SJSA1 (cell line): ENCODE data around the gene USP15. TPM values are rescaled to one million over a fixed set of nuclear protein-coding genes. Genes with fewer than 3 reads are reported as not detected.
"Not testable (repeated sequence)": the region's sequence is repeated elsewhere in the genome, so short reads cannot be mapped to it uniquely, and the experiment has no call there.

Source experiments
- DNase-seq, 2 experiments: peaks; one replicate each; pipeline ENCODE4 v3.0.0-alpha.2; 2015 to 2020; ENCODE audit warnings: low spot score in 2 of 2, low read depth in 1 of 2
- H3K27ac ChIP-seq: fragments of 250-450 bp; sonication (Bioruptor Pico); 2 replicates; pipeline ENCODE4 v1.5.1; 2020; ENCODE audit warnings: mild to moderate bottlenecking, moderate library complexity
- H3K27me3 ChIP-seq: fragments of 250-450 bp; sonication (Bioruptor Pico); replicated peaks from 2 replicates; pipeline ENCODE4 v1.5.1; 2020; ENCODE audit warnings: mild to moderate bottlenecking, moderate library complexity
- H3K36me3 ChIP-seq: fragments of 250-450 bp; sonication (Bioruptor Pico); 2 replicates; pipeline ENCODE4 v1.5.1; 2020; ENCODE audit warnings: mild to moderate bottlenecking
- H3K4me1 ChIP-seq: fragments of 250-450 bp; sonication (Bioruptor Pico); replicated peaks from 2 replicates; pipeline ENCODE4 v1.6.1; 2021; ENCODE audit warnings: mild to moderate bottlenecking
- H3K4me3 ChIP-seq: fragments of 250-450 bp; sonication (Bioruptor Pico); 2 replicates; pipeline ENCODE4 v1.5.1; 2020; ENCODE audit warnings: mild to moderate bottlenecking
- H3K9me3 ChIP-seq: fragments of 250-450 bp; sonication (Bioruptor Pico); replicated peaks from 2 replicates; pipeline ENCODE4 v1.5.1; 2020; ENCODE audit warnings: mild to moderate bottlenecking
- total RNA-seq: library from RNA; depleted of rRNA; stranded (reverse); fragments of >200 nt; shearing (Covaris generic); gene quantifications from 2 replicates; pipeline ENCODE4 v1.2.3, GENCODE V29; 2014

The USP15 gene
- total RNA-seq, 1 experiment from 2014 or later, result 36.3 TPM

DNA sequence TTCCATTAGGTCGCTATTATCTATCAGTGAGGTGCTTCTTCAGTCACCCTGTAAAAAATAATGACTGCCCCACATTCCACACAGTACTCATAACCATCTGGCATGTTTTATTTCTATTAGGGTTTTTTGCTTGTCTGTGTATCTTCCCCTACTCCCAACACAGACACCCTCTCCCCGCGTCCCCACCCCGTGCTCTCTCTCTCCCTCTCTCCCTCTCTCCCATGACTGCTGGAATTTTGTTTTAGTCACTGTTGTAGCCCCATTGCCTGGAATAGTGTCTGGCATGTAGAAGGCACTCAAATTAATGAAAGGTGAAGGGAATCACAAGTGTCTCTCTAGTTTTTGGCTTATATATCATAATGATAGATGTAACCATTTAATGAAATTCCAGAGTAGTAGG lies 103.3 kb downstream of the USP15 start:
- Histone ChIP-seq H3K4me3 (no peak overlapping the region), H3K27me3 (peaks cover 91% of the 10 kb centered on the region), H3K36me3 (no peaks in the 10 kb centered on the region), H3K4me1 (no peaks in the 10 kb centered on the region), H3K27ac (no peak overlapping the region), H3K9me3 (no peaks in the 10 kb centered on the region)
- DNase-seq, result peak; percentile 67 to 90

DNA sequence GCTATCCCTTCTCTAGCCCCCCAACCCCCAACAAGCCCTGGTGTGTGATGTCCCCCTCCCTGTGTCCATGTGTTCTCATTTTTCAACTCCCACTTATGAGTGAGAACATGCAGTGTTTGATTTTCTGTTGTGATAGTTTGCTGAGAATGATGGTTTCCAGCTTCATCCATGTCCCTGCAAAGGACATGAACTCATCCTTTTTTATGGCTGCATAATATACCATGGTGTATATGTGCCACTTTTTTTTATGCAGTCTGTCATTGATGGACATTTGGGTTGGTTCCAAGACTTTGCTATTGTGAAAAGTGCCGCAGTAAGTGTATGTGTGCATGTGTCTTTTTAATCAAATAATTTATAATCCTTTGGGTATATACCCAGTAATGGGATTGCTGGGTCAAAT lies 104.5 kb downstream of the USP15 start:
- H3K4me3 ChIP-seq, H3K27ac ChIP-seq, H3K36me3 ChIP-seq, H3K4me1 ChIP-seq, H3K9me3 ChIP-seq: not testable (repeated sequence)
- DNase-seq, result peak in 1 of 2 experiments; percentile 83
- H3K27me3 ChIP-seq, result peaks cover 93% of the 10 kb centered on the region

DNA sequence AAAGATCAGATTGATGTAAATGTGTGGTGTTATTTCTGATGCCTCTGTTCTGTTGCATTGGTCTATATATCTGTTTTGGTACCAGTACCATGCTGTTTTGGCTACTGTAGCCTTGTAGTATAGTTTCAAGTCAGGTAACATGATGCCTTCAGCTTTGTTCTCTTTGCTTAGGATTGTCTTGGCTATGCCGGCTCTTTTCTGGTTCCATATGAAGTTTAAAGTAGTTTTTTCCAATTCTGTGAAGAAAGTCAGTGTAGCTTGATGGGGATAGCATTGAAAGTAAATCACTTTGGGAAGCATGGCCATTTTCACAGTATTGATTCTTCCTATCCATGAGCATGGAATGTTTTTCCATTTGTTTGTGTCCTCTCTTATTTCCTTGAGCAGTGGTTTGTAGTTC lies 105.6 kb downstream of the USP15 start:
- H3K9me3 ChIP-seq, H3K4me3 ChIP-seq, H3K4me1 ChIP-seq, H3K27ac ChIP-seq, H3K36me3 ChIP-seq: not testable (repeated sequence)
- H3K27me3 ChIP-seq, result peaks cover 93% of the 10 kb centered on the region
- peak; percentile 62 for DNase-seq

DNA sequence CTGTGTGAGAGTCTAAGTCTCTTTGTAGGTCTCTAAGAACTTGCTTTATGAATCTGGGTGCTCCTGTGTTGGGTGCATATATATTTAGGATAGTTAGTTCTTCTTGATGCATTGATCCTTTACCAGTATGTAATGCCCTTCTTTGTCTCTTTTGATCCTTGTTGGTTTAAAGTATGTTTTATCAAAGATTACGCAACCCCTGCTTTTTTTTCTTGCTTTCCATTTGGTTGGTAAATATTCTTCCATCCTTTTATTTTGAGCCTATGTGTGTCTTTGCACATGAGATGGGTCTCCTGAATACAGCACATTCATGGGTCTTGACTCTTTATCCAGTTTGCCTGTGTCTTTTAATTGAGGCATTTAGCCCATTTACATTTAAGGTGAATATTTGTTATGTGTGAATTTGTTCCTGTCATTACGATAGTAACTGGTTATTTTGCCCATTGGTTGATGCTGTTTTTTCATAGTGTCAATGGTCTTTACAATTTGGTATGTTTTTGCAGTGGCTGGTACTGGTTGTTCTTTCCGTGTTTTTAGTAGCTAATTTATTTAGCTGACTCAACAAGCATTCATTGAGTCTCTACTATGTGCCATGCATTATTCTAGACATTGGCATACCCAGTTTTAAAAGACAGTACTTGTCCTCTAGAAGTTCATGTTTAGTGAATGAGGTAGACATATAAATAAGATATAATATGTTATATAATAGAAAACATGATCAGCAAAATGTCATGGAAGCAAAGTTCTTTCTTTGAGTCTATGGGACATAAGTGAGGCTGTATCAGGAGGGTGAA lies 108.4 kb downstream of the USP15 start:
- H3K4me1 ChIP-seq, H3K27ac ChIP-seq, H3K36me3 ChIP-seq, H3K9me3 ChIP-seq, H3K4me3 ChIP-seq: not testable (repeated sequence)
- peaks cover 93% of the 10 kb centered on the region for H3K27me3 ChIP-seq
- DNase-seq, result peak in 1 of 2 experiments; percentile 62

DNA sequence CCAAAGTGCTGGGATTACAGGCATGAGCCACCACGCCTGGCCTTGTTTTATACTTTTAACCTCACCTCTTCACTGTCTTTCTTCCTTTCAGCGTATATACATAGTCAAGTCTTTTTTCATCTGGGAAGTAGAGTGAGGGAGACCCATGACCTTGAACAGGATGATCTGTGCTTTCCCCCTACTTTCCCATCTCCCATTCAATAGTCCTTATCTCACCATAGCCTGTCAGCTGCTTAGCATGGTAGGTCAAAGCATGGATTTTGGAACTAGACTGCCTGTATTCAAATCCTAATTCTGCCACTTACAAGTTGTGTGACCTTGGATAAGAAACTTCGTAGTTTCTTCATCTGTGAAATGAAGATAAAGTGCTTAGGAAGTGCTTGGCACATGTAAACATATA lies 110.0 kb downstream of the USP15 start:
- H3K27ac ChIP-seq, result no peak overlapping the region
- no peak overlapping the region for H3K4me3 ChIP-seq
- peaks cover 3% of the 10 kb centered on the region; the same call in 1 of the 2 replicates for H3K9me3 ChIP-seq
- no peaks in the 10 kb centered on the region for H3K36me3 ChIP-seq
- no peaks in the 10 kb centered on the region for H3K4me1 ChIP-seq
- H3K27me3 ChIP-seq, result peaks cover 96% of the 10 kb centered on the region
- DNase-seq, result no peak

DNA sequence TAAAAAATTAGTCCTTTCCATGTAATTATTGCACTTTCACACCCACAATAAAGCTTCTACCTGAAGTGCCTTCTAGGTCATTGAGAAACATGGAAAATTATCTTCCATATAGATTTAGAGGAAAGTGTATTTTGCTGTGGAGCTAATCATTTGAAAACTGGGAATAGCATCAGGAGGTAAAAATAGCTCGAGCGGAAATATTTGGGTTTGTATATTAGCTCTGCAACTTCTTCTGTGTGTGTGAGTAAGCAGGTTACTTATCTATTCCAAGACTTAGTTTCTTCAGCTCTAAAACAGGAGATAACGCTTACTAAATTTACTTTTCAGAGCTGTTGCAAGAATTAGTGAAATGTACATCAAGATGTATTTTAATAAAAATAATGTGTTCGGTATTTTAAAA lies 111.5 kb downstream of the USP15 start:
- no peak overlapping the region for H3K27ac ChIP-seq
- no peaks in the 10 kb centered on the region for H3K4me1 ChIP-seq
- H3K27me3 ChIP-seq, result peaks cover 100% of the 10 kb centered on the region
- H3K9me3 ChIP-seq, result peaks cover 3% of the 10 kb centered on the region; the same call in 1 of the 2 replicates
- no peaks in the 10 kb centered on the region for H3K36me3 ChIP-seq
- H3K4me3 ChIP-seq, result no peak overlapping the region
- DNase-seq, result peak in 1 of 2 experiments; percentile 62

DNA sequence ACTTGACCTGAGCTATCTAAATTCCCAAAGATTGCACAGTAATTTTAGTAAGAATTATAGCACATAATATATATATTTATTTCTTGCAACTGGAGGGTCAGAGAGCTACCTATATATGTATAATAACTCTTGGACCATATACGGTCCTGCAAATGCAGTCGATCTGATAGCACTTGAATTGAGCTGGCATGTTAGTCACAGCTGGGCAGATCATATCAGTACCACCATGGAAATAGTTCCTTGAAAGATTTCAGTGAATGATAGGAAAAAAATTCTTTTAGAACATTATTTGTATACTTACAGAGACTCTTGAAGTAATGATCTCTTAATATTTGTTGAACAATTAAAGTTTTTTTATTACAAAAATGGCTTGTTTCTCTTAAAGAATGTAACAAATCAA lies 111.9 kb downstream of the USP15 start:
- no peak overlapping the region for H3K4me3 ChIP-seq
- peak in 1 of 2 experiments; percentile 56 for DNase-seq
- H3K9me3 ChIP-seq, result peaks cover 3% of the 10 kb centered on the region; the same call in 1 of the 2 replicates

DNA sequence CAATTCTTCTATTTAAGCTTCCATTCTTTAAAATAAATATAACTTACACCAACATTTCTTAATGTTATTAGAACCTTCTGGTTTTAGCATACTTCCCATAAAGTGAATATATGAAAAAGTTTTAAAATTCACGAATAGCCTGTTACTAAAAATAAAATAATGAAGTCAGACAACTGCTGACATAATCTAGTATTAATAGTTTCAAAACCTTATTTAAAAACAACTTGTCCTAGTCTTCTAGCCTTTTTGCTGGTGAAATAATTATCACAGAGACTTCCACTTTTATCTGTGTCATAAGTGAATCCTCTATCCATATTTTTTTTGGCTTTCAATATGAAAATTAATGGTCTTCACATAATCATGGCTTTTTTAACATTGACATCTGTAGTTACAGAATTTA lies 112.6 kb downstream of the USP15 start:
- peaks cover 96% of the 10 kb centered on the region for H3K27me3 ChIP-seq
- H3K4me1 ChIP-seq, result no peaks in the 10 kb centered on the region
- no peaks in the 10 kb centered on the region for H3K36me3 ChIP-seq
- no peak overlapping the region for H3K27ac ChIP-seq
- H3K9me3 ChIP-seq, result peaks cover 3% of the 10 kb centered on the region; the same call in 1 of the 2 replicates
- H3K4me3 ChIP-seq, result no peak overlapping the region
- DNase-seq, result peak in 1 of 2 experiments; percentile 57

More for the DNA sequence above, 111.9 kb downstream of the USP15 start:
- Histone ChIP-seq H3K36me3 (no peaks in the 10 kb centered on the region), H3K27ac (no peak overlapping the region), H3K4me1 (no peaks in the 10 kb centered on the region), H3K27me3 (peaks cover 100% of the 10 kb centered on the region)

DNA sequence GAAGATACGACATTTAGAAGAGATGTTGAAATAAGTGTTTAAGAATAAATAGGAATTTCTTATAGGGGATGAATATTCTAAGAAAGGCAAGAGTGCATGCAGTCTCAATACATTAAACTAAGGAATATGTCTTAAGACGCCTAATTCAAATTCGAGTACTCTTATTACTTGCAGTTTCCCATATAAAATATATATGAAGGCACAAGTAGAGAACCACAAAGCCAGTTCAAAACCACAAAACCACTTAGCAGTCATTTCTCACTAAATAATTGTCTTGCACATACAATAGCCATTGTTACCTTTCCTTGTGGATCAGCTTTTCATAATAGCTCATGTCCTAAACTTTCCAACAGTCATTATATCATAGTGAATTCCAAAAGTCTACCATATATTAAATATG lies 115.4 kb downstream of the USP15 start:
- H3K27ac ChIP-seq, result no peak overlapping the region
- no peaks in the 10 kb centered on the region for H3K9me3 ChIP-seq
- no peaks in the 10 kb centered on the region for H3K36me3 ChIP-seq
- H3K27me3 ChIP-seq, result peaks cover 94% of the 10 kb centered on the region
- no peak overlapping the region for H3K4me3 ChIP-seq
- peak in 1 of 2 experiments; percentile 70 for DNase-seq
- no peaks in the 10 kb centered on the region for H3K4me1 ChIP-seq

DNA sequence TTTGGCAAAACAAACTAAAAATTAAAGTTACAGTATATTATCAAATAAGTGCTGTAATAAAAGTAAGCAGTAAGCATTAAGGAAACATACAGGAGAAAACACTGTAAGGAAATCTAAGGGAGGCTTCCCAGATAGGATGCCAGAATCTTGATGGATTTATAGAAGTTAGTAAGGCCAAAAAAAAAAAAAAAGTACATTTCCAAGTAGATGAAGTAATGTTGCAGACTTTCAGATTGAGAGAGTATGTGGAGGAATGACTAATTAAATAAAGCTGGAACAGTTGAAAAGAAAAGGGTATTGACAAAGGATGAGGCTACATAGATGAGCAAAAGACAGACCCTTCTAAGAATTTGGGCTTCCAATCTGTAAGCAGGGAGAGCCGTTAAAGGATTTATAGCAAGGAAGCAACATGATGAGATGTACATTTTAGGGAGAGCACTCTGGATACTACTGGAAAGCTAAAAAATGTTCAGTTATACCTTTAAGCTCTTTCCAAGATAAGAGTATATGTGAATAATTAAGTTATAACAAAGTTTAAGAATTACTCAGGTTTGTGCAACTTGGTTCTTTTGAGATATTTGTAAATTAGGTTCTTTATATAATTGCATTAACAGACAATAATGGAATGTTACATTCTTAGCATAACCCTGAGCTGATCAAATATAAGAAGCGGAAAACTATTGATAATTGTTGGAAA lies 119.0 kb downstream of the USP15 start:
- Histone ChIP-seq H3K9me3 (no peaks in the 10 kb centered on the region), H3K27me3 (peaks cover 93% of the 10 kb centered on the region), H3K4me3 (no peak overlapping the region), H3K27ac (no peak overlapping the region), H3K36me3 (no peaks in the 10 kb centered on the region), H3K4me1 (no peaks in the 10 kb centered on the region)
- peak in 1 of 2 experiments; percentile 74 for DNase-seq

DNA sequence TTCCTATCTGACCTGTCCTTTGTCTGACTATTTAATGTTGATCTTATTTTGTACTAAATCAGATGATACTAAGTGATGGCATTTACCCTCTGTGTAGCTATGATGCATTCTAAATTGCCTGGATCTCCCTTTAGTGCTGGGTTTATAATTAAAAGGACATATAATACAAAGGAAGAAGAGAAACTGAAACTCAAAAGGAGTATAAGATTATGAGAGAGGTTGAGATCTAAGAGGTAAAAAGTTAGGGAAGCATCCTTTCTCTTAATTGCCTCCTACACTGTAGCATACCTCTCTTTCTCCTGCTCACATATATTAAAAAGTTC lies 119.5 kb downstream of the USP15 start:
- no peak overlapping the region for H3K4me3 ChIP-seq
- H3K9me3 ChIP-seq, result no peaks in the 10 kb centered on the region
- DNase-seq, result peak in 1 of 2 experiments; percentile 72
- H3K27me3 ChIP-seq, result peaks cover 92% of the 10 kb centered on the region
- H3K4me1 ChIP-seq, result no peaks in the 10 kb centered on the region
- no peak overlapping the region for H3K27ac ChIP-seq
- no peaks in the 10 kb centered on the region for H3K36me3 ChIP-seq

DNA sequence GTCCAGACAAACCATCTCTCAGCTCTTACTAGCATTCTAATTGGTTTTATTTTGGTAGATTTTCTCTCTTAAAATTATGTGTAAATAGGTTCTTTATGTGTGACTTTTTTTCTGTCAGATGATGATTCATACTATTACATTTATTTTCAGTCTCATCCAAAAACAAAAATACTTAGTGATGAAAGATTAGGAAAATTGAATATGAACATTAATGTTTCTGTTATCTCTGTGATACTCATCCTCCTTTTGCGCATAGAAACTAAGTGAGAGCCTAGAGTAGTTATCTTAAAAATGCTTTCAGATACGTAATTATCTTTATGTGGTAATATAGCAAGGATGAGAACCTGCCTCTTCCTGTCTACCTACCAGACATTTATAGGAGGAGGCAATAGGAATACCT lies 122.3 kb downstream of the USP15 start:
- H3K36me3 ChIP-seq, result no peaks in the 10 kb centered on the region
- H3K4me1 ChIP-seq, result no peaks in the 10 kb centered on the region
- H3K9me3 ChIP-seq, result no peaks in the 10 kb centered on the region
- H3K4me3 ChIP-seq, result no peak overlapping the region
- peaks cover 91% of the 10 kb centered on the region for H3K27me3 ChIP-seq
- H3K27ac ChIP-seq, result no peak overlapping the region
- peak in 1 of 2 experiments; percentile 66 for DNase-seq

DNA sequence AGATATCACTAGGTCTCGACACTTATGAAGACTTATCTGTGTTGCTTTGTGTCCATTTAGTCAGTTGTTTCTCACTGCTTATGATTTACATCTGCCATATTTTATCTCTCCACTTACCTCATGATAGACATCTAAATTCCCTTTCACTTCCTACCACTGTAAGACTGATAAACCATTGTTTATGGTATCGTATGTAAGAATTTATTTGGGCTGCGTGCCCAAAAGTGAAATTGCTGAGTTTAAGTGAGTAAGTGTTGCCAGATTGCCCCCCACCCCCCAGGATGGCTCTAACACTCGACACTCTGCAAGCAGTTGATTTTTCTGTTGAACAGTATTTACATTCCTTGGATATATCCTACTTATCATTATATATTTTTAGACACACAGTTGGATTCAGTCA lies 136.5 kb downstream of the USP15 start:
- Histone ChIP-seq H3K27ac (no peak overlapping the region), H3K9me3 (no peaks in the 10 kb centered on the region), H3K4me1 (no peaks in the 10 kb centered on the region), H3K4me3 (no peak overlapping the region), H3K36me3 (peaks cover 14% of the 10 kb centered on the region), H3K27me3 (peaks cover 4% of the 10 kb centered on the region)
- no peak for DNase-seq

DNA sequence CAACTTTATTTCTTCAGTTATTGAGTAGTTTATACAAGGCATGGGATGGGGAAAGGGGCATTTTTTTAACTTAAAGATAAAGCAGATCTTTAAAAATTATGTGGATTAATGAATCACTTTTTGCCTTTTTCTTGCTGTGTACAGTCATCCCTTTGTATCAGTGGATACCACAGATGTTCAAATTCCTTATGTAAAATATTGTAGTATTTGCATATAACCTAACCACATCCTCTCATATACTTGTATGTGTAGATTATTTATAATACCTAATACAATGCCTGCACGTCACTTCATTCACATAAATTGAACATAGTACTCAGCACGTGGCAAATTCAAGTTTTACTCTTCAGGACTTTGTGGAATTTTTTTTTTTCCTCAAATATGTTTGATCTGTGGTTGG lies 139.9 kb downstream of the USP15 start:
- no peak for DNase-seq
- H3K36me3 ChIP-seq, result peaks cover 18% of the 10 kb centered on the region
- no peak overlapping the region for H3K27ac ChIP-seq

More for the DNA sequence above, 139.9 kb downstream of the USP15 start:
- no peaks in the 10 kb centered on the region for H3K27me3 ChIP-seq
- no peaks in the 10 kb centered on the region for H3K4me1 ChIP-seq
- no peaks in the 10 kb centered on the region for H3K9me3 ChIP-seq
- H3K4me3 ChIP-seq, result no peak overlapping the region
